Midbrain (tissue), 1 donor: ENCODE data around the gene PCDHGB1.
"Not testable (repeated sequence)": the region's sequence is repeated elsewhere in the genome, so short reads cannot be mapped to it uniquely, and the experiment has no call there.

ENCODE experiments used
- DNase-seq: peaks from one replicate; lab custom pipeline; 2025; lab: John Stamatoyannopoulos, UW

The PCDHGB1 gene

GRCh38 chr5:141383345-141383744 is 33.4 kb downstream of the PCDHGB1 start:
- DNase-seq = no peak

- no peak for DNase-seq
Measured at GRCh38 chr5:141384471-141385267, 34.8 kb downstream of the PCDHGB1 start.

GRCh38 chr5:141387557-141388311 is 37.8 kb downstream of the PCDHGB1 start, which contains the start of gene PCDHGB4:
TSS of gene PCDHGB4 (plus strand) at chr5:141387698. CDS start at chr5:141387885, 187 bp downstream.
- DNase-seq = not testable (repeated sequence)

- DNase-seq = no peak
Measured at GRCh38 chr5:141388661-141389060, 38.8 kb downstream of the PCDHGB1 start.

- no peak for DNase-seq
Measured at GRCh38 chr5:141389153-141390042, 39.5 kb downstream of the PCDHGB1 start.

GRCh38 chr5:141392429-141393198 is 42.7 kb downstream of the PCDHGB1 start, which contains the start of gene PCDHGA8:
TSS of gene PCDHGA8 (plus strand) at chr5:141392633. CDS start at chr5:141392814, 181 bp downstream.
- DNase-seq = no peak

GRCh38 chr5:141393267-141393666 is 43.4 kb downstream of the PCDHGB1 start:
- DNase-seq = no peak

- DNase-seq = not testable (repeated sequence)
Measured at GRCh38 chr5:141394401-141395187, 44.7 kb downstream of the PCDHGB1 start.

- not testable (repeated sequence) for DNase-seq
Measured at GRCh38 chr5:141397756-141398551, 48.1 kb downstream of the PCDHGB1 start, which contains the start of gene PCDHGB5. TSS of gene PCDHGB5 (plus strand) at chr5:141397947. CDS start at chr5:141398128, 181 bp downstream.

GRCh38 chr5:141398608-141399007 is 48.7 kb downstream of the PCDHGB1 start:
- DNase-seq = no peak

- no peak for DNase-seq
Measured at GRCh38 chr5:141399555-141400258, 49.8 kb downstream of the PCDHGB1 start.
